Activated CD4-positive, alpha-beta T cell treated with anti-CD3 and anti-CD28 coated beads, Interleukin-2, amount 50 U/mL, for 16 hours (primary cell): Measurements from ENCODE around the gene MTF2.
A peak's percentile ranks its signal among the peaks of the same experiment; 100 is the strongest.
"Not testable (repeated sequence)": the region's sequence is repeated elsewhere in the genome, so short reads cannot be mapped to it uniquely, and the experiment has no call there.

ENCODE experiments used
- DNase-seq: peaks from one replicate; pipeline ENCODE4 v3.0.0-alpha.2; 2020

MTF2 gene

DNA sequence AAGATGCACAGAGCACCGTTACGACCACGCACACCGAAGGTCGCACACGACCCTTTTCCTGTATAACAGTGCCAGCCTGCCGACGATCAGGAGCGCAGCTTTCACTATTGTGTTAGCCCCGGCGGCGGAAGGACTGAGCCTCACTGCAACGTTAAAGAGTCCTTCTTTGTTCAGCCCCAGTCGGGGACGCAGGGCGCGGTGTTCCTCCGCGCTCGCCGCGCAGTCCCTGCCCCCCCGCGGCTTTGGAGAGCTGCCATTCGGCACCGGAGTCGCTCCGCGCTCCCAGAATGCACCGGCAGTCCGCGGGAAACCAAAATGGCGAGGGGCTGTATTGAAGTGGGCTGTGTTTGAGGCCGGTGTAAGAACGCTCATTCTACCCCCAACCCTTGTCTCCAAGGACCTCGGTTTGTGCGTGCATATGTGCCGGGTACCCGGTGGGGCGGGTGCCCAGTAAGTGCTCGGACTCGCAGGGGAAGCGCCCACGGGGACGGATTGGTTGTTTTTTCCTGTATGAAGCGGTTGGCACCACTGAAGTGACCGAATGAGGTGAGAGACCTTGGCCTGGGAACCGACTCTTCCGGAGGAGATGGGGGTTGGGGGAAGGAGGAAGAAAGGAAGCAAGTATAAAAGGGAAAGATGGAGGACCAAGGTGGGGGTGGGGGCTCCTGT is at the start of gene MTF2:
TSS of gene MTF2 (plus strand) at position 298 of the 669 bp plus-strand sequence. CDS start at position 542, 244 bp downstream.
- DNase-seq: peak; percentile 96

DNA sequence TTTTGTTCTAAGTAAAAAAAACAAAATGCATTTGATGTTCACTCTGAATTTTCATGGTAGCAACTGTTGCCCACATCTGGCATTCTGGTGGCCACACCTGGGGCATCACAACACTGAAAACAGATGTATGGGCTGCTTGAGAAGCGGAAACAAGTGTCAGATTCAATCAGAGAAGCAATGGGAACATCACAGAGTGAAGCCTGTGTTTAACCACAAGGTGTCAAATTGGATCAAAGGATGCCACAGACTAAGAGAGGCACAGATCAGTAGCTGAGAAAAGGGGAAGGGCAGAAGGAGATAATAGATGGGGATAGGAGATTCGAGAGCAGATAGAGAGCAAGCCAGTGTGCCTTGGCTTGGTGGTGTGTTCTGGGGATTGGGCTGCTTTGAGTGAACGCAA is 49.8 kb upstream of the MTF2 start:
- DNase-seq: peak; percentile 35

DNA sequence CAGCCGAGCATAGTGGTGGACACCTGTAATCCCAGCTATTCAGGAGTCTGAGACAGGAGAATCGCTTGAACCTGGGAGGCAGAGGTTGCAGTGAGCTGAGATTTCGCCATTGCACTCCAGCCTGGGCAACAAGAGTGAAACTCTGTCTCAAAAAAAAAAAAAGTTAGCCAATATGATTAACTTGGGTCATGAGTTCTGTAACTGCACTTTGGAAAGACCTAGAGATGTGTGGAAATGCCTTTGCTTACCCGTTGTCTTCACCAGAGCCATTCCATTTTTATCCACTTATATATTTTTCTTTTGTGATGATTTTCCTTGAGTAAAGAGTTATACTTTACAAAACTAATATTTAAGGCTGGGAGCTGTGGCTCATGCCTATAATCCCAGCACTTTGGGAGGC is 48.9 kb upstream of the MTF2 start:
- DNase-seq: not testable (repeated sequence)

DNA sequence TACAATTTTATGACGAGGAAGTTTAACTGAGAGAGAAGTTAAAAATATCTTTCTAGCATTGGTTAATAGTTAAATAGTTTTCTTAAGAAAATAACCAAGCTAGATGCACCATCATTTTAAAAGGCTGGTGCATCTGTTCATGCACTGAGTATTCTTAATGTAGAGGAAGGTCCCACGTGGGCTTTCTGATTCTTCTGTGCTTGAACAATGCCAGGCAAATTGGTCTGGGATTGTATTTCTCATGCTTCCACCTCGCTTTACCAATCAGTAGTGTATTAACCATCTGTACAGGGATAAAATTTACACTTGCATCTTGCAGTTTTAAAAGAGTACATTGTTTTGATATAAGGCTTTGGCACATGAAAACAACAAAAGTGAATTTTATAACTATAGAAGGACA is 47.4 kb upstream of the MTF2 start:
- DNase-seq: no peak

DNA sequence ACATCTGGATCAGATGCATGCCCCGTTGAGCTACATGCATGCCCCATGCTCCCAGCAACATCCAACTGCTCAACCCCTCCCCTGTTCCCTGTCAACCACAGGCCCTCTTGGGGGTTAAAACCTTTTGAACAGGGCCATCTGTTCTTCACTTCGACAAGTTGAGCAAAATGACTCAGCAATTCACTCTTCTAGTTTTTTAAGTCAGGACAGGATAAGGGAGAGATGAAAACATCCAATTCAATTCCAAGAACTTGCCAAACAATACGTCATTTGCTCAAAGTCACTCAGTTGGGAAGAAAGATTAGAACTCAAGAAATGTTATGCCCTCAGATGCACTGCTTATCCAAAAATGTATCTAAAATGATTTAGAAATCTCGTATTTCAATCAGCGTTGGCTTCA is 46.1 kb upstream of the MTF2 start:
- DNase-seq: no peak

DNA sequence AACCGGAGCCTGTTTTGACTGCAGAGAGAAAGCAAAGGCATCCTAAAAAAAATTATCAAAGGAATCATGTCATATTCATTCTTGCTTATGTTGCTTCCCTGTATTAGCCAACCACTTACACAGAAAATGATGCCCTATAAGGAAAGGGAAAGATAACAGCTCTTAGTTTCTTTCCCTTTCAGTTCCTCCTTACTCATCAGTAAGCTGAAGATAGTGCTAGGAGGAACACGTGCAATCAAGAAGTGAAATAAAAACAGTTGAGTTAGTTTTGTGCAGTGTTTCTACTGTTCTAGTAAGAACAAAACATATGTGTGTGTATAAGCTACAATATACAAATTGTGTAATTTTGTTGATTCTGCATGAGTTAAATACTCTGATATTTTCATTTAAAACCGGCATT is 45.3 kb upstream of the MTF2 start:
- peak; percentile 28 for DNase-seq

DNA sequence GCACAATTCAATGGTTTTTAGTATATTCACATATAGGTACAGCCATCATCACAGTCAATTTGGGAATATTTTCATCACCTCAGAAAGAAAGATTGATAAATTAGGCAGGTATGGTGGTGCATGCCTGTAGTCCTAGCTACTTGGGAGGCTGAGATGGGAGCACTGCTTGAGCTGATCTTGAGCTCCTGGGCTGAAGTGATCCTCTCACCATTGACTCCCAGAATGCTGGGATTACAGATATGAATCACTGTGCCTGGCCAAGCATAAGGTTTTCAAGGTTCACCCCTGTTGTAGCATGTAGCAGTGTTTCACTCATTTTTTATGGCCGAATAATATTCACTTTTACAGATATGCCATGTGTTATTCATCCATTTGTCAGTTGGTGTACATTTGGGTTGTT is 44.7 kb upstream of the MTF2 start:
- DNase-seq: no peak

DNA sequence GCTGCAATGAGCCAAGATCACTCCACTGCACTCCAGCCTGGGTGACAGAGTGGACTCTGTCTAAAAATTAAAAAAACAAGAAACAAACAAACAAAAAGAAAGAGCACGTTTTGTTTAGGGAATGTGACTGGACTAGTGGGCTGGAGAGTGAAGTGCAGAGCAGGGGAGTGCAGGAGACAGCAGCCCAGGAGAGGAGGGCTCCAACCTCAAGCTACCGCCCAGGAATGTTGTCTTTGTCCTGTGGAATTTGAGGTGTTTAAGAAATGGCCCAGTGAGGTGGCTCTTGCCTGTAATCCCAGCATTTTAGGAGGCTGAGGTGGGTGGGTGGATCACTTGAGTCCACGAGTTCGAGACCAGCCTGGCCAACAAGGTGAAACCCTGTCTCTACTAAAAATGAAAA is 42.4 kb upstream of the MTF2 start:
- no peak for DNase-seq

DNA sequence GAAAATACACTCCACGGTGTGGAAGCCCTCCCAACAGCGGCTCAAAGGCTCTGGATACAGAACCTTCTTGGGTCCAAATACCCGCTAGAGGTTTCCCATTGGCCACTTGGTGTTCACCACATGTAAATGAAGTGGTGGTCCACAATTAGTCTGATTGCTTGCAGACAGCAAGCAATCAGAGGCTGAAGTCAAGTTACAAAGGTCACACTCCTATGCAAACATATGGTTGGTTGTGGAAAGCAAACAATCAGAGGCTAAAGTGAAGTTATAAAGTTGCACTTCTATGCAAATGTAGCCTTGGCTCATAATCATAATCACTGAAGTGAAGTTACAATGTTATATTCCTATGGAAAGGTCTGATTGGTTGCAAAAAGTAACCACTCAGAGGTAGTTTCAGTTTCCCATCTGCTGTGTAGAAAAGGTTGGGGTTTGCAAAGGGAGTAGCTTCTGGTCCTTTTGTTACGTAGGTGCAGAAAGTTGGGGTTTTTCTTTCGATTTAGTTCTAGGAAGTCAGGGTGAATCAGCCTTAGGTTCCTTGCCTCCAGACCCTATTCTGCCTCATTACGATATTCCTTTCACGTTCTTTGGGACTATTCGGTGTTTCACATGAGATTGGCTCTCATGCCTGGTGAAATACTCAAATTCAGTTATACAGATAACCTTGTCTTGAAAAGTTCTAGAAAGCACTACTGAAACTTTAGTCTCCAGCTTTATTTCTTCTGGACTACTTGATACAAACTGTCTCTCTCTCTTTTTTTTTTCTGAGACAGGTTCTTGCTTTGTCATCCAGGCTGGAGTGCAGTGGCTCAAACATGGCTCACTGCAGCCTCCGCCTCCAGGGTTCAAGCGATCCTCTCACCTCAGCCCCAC is 36.7 kb upstream of the MTF2 start:
- DNase-seq: peak; percentile 88

DNA sequence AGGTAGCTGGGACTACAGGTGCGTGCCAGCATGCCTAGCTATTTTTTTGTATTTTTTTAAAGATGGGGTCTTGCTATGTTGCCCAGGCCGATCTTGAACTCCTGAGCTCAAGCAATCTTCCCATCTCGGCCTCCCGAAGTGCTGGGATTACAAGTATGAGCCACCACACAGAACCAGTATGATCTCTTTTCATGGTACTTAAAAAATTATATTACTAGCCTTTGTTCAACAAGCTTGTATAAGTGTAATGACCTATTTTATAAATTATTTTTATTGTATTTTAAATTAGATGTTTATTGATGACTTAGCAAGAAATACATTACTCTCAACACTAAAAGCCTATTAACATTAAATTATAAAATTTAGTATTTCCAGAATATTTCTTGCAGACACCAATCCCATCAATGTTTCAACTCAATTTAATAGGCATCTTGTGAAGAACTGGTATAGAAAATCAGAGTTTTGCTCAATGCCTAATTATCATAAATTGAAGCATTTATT is 36.0 kb upstream of the MTF2 start:
- no peak for DNase-seq

DNA sequence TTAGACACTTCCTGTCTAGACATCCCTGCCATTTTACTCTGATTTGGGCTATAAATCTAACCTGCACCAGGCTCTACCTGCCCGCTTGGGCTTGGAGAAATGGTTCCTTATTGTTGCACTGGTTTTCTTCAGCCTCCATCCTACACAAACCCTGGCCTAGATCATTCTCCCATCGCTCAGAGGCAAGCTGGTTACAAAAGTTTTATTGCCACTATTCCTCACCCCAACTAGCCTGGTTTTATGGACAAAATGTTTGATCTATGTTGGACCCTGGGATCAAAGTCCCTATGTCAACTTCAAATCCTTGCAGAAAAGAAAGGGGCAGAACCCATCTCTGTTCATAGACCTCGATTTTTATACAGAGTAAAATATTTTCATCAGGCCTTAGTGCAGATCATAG is 31.5 kb upstream of the MTF2 start:
- DNase-seq: no peak

DNA sequence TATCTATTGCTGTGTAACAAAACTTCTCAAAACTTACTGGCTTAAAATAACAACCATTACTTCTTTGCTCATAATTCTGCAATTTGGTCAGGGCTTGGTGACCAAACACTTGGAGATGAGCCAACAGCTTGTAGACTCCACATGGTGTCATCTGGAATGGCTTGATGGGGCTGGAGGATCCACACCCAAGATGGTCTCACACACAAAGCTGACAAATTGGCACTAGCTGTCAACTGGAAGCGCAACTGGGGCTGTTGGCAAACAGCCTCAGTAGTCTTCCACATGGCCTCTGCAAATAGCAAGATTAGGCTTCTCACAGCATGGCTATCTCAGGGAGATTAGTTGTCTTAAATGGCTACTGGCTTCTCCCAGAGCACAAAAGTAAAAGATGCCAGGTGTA is 27.1 kb upstream of the MTF2 start:
- DNase-seq: no peak

DNA sequence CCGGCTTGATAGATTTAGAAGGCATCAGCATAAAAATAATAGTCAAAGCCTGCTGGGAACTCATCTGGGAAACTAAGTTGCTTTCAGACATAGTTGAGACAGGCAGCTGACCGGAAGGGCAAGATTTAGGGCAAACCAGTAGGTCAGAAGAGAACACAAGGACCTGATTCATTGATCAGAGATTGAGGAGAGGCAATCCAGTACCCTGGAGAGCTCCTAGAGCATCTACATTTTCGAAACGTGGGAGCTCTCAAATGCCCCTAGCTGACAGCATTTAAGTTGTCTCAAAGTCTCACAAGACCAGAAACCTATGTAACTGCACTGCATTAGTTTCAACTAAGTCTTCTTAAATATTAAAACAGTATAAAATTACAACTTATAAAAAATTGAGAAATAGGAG is 22.9 kb upstream of the MTF2 start:
- no peak for DNase-seq

DNA sequence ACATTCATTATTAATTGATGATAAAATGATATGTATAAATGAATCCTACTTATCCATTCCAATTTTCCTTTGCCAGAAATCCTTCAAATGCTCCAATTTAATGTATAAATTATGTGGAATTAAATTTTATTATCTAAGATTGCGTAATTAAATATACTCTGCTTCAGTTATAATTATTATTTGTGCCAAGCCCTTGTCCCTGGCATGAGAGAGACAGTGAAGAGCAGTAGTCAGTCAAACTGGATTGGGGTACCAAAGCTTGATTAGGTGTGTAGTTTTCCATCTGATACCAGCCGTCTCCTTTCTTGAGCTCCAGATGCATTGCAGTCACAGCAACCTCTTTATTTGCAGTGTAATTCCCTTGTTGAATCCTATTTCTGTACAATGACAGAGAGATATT is 22.4 kb upstream of the MTF2 start:
- DNase-seq: no peak

DNA sequence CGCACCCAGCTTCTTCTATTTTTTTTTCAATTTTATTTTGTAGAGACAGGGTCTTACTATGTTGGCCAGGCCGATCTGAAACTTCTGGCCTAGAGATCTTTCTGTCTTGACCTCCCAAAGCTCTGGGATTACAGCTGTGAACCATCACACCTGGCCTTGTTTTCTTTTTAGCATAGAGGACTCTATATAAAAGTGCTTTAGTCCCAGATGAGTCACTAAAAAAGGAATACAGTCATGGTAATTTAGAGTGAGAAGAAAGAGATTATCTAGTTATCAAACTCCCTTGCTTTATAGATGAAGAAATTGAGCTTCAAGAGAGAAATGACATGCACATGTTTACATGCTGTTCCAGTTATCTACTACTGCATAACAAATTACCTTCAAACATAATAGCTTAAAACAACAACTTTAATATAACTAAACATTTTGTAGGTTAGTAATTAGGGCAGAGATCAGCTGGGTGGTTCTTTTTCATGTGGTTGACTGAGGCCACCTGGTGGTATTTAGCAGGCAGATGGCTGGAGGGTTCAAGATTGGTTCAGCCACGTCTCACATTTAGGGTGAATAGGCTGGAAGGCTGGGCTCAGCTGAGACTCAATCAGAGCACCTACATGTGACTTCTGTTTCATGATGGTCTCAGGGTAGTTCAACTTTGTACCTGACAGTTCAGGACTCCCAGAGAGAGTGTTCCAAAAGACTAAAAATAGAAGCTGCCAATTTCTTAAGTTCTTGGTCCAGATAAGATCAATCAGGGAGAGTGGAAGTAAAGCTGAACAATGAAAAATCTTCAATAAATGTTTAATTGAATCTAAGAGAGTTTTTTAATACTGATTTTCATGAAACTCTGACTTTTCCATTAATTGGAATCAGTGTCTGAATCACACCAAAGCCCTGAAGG is 16.9 kb upstream of the MTF2 start:
- peak; percentile 43 for DNase-seq

DNA sequence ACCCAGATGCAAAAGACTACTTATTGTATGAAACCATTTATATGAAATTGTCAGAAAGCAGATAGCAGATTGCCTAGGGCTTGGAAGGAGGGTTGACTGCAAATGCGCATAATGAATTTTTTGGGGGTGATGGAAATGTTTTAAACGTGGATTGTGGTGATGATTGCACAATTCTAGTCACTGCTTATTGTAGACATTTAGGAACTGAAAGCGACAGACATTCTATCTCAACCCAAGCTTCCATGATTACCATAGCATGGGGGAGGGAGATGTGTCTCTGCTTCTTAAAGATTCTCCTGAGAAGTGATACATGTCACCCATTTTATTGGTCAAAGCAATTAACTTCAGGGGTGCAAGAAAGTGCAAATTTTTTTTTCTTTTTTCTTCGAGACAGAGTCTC is 2.8 kb upstream of the MTF2 start:
- no peak for DNase-seq

DNA sequence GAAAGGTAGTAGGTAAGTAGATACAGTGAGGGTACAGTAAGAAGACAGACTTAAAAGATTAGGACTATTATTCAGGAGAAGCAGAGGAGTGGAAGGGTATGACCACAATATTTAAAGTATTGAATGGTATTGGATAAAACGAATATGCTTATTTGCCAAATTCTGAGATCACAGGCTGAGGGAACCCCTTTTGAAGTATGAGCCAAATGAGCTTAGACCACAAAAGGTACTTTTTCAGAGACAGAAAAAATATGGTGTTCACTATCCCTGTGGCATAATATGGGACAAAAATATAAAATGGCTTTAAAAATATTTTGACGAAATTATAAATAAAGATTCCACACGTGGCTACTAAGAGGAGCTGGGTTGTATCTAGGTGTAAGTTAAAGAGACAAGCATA is 880 bp upstream of the MTF2 start:
- DNase-seq: no peak

DNA sequence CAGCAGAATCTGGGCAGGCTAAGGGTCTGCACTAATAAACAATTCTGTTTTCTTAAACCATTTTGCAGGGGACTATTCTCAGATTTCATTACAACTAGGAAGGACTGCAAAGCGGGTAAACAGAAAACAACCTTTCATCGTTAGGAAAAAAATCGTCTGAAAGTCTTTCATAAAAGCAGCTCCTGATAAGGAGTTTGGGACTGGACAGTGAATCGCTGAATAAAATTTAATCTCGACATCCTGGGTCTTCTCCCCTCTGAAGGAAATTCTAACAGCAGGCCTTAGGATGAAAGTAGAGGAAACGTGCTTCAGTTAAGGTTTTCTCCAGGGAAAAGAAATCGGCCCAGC is 471 bp upstream of the MTF2 start:
- DNase-seq: no peak

DNA sequence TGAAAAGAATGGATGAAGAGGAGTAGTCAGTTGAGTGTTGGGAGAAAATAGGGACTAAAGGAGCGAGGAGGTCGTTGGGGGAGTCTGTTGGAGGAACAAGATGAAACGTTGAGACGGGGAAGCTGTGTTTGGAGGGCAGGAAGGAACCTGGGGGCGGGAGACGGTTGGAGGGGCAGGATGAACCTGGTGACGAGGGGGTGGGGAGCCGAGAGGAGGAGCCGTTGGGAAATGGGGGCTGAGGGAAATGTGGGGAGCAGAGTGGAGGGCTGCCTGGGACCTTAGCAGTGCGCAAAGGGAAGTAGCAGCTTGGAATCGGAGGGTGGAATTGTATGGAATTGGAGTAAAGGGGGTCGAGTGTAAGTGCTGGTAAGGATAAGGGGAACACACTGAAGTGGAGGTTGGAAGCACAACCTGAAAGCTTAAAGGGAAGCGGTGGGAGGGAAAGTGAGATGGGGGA is 630 bp downstream of the MTF2 start:
- peak; percentile 43 for DNase-seq

DNA sequence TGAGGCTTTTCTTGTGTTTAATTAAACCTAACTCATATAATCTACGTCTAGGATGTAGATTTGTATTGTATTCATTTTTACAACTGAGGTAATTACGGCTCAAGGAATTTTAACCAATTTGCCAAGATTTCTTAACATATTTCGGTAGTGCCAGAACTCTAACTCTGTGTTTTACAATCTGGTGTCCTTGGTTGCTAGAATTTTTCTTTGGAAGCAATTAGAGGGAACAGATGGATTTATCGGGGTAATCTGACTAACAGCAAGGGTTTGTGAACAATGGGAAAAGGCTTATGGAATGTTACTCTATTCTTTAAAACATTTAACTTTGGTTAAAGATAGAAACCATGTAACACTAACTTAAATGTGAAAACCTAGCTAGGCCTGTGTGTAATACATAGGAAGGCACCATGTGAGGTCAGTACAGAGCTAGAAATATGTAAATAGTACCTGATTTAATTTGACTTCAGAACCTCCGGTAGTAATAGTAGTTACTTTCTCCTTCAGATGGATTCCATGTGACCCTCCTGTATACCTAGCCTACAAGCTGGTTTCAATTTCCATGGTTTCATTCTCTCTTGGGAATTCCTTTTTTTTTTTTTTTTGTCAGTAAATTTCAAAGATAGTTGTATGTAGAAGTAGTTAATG is 1.2 kb downstream of the MTF2 start:
- DNase-seq: peak; percentile 58

DNA sequence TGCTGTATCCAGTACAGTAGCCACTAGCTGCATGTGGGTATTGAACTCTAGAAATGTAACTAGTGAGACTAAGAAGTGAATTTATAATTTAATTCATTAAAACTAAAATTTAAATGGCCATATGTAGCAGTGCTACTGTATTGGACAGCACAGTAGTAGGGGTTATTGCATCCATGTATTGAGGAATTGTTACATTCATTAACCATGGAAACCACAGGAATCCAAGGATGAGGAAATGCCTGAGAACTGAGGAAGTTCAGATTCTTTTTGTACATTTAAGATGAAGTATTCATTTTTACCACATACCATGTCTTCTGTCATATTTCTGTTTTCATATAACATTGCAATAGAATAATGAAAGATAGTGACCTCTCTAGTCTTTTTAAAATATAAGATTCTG is 2.6 kb downstream of the MTF2 start:
- DNase-seq: no peak

DNA sequence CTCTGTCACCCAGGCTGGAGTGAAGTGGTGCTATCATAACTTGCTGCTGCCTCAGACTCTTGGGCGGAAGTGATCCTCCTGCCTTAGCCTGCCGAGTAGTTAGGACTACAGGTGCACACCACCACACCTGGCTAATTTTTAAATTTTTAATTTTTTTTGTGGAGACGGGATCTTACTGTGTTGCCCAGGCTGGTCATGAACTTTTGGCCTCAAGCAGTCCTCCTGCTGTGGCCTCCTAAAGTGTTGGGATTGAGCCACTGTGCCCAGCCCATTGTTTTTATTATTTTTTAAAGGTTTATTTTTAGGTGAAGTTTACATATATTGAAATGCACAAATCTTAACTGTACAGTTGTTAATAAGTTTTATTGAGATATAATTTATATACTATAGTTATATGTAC is 3.2 kb downstream of the MTF2 start:
- DNase-seq: no peak

DNA sequence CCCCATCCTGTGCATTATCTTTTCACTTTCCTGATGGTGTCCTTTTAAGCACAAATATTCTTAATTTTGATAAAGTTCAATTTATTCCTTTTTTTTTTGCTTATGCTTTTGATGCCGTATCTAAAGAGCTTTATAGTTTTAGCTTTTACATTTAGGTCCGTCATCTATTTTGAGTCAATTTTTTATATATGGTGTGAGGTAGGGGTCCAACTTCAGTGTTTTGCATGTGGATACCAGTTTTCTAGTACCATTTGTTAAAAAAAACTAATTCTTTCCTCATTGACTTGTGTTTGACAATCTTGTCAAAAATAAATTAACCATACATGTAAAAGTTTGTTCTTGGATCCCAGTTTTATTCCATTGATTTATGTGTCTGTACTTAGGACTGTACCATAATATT is 4.9 kb downstream of the MTF2 start:
- no peak for DNase-seq
